GM21723 (cell line): ENCODE results near the gene NIT2.
A peak's percentile ranks its signal among the peaks of the same experiment; 100 is the strongest.

Source experiments
- ATAC-seq: cut with Tn5 transposase; IDR thresholded peaks from one replicate; pipeline ENCODE4 v1.9.1; 2021; ENCODE audit warnings: mild to moderate bottlenecking, moderate library complexity; ENCODE audit not compliant: unreplicated experiment

The NIT2 gene

DNA sequence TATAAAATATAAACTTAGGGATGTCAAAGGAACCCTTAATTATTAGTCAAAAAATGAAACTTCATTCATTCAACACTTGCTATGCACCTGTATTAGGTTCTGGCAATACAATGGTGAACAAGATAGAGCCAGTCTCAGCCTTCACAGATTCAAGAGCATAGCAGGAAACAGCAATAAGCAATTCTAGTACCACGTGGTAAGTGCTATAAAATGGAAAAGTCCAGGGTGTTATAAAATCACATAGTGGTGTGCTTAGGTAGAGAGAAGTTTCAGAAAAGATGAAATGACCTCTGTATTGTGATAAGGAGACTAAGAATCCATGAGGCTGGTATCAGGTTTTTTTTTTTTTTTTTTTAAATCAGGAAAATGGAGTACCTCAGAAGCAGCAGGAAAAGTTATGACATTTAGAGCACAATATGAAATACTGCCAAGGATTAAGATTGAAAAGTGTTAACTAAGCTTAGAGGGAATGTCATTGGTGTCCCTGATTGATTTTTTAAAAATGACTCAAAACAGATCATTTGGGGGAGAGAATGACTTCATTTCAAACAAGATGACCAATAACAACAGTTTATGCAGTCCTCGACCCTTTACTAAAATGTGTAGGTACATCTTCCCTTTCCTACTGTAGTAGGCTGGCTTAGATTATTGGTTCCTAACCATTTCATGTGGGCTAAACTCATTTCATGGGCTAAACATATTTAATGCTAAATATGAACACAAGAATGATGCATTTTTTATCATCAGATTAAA is 61.3 kb downstream of the NIT2 start:
- no peak for ATAC-seq

DNA sequence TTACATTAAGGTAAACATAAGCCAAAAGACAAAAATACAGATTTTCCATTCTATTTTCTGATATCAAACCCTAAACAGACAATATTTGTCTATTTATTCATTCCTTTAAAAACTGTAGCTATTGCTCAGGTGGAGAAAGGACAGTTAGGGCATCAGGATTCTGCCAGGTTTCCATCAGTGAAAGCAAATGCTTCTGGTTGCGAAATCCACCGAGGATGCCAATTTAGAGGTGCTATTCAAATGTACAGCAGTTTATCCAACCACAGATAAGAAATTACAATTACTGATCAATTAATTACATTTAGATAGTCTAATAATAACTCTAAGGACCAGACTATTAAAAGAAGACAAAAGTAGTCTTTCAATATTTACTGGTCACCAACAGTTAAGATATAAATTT is 62.4 kb downstream of the NIT2 start:
- ATAC-seq, result no peak

DNA sequence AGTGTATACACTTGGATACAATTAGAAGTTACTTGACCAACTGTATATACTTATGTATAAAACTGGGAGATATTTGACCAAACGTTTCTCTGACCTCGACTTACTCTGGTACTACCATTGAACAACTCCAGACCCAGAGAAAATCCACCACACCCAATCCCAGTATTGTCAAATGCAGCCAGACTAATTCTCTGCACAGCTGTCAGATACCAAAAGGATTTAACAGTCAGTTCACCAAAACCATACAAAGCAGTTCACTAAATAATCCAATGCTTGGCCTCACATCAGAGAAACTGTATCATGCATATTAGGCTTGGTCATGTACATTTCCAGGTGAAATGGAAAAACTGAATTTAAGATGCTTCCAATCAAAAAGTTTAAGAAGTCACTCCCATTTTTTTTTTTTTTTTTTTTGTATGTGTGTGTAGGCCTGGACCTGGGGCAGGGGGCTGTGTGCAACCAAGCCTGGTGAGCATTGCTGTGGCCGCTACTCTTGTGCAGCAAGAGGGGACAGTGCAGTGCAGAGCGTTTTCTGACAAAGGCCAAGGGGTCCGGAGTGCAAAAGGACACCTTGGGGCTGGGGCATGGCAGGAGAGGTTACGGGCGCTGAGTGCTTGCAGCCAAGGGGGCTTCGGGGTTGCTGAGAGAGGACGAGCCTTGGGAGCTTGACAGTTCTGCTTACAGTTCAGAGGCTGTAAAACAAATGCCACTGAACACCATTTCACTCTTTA is 64.9 kb downstream of the NIT2 start:
- ATAC-seq, result no peak

DNA sequence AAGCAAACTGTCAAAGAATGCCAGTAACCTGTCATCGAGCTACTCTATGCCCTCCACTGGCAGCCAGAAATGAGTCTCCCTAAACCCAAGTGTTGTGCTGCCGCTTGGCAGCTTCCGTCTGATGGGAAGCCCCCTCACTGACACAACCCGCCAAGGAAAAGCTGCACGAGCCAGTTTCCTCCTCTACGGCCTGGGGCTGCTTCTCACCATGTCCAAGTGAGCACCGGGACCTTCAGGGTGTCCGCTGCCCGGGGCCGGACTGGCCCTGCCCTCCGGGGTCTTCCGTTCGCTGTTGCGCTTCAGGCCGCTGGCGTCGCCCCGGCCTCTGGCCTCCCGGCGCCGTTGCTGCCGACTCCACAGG is 65.8 kb downstream of the NIT2 start:
- peak; percentile 10 for ATAC-seq

DNA sequence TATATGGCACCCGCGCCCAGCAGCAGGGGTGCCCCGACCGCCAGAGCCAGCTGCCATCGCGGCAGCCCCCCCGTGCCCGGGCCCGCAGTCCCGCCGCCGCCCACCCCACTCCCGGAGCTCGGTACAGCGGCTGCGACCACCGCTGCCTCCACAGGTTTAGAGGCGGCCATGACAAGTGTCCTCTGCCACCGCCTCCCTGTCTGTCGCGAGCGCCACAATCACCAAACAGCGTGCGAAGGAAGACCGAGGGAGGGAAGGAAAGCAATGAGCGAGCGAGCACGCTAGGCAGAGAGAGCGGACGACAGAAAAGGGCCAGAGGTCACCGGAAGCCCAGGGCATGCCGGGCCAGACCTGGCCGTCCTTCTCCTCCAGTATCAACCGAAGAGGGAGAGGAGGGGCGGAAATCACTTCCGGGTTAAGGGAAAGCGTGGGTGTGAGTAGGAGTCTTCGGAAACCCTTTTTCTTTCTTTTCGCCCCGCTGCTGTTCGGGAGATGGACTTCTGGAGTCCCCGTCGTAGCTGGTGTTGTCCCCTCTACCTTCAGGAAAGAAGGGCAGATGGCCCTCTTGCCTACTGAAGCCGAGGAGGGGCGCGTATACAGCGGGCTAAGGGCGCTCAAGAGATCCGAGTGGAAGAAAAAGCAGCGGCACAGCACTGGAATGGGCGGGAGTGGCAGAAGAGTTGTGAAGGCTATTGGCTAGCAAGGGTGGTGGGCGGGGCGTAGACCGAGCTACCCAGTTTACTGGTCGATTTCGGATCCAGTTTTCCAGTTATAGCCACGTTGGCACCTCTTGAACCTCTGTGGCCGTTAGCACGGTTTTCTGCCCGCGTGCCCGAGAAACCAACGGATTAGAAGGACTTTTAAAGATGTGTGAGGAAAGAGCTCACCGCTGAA is 66.5 kb downstream of the NIT2 start, which contains the start of the genes LNP1 and TOMM70:
Gene LNP1 (plus strand): TSS at position 760 of the 894 bp plus-strand sequence. CDS start 28,191 bp downstream, outside the sequence.
Gene TOMM70 (minus strand): TSS at position 310 of the 894 bp plus-strand sequence. CDS start 140 bp downstream, at position 170.
- peak; percentile 91 for ATAC-seq

DNA sequence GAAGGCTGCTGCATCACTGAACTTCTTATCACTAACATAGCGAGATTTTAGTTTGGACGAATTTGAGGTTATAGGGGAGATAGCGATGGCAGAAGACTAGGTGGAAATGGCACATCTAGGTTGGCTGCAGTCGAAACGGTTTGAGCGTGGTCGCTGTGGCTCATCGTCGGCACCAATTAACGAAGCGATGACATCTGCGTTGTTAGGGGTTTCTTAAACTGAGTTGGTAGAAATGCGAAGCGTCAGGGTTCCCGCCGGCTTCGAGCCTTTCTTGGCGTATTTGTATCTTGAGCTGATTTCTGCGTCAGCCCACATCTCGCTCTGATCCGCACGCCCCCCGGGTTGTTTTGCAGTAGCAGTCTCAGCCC is 67.1 kb downstream of the NIT2 start:
- ATAC-seq, result peak; percentile 23

DNA sequence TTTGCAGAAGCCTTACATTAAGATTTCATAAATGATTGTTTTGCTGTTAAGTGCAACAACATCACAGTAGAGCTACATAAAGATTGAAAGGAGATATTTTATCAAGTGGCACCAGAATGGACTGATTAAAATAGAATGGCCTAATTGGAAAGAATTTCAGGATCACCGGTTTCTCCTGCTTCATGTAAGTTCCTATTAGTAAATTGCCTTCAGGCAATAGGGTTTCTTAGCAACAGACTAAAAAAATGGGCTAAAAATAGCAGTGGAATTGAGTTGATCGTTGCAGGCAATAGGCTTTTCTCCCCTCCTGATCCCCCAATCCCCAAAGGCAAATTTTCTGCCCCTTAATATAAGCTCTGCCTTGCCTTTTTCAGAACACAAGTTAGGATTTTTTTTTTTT is 67.7 kb downstream of the NIT2 start:
- no peak for ATAC-seq

DNA sequence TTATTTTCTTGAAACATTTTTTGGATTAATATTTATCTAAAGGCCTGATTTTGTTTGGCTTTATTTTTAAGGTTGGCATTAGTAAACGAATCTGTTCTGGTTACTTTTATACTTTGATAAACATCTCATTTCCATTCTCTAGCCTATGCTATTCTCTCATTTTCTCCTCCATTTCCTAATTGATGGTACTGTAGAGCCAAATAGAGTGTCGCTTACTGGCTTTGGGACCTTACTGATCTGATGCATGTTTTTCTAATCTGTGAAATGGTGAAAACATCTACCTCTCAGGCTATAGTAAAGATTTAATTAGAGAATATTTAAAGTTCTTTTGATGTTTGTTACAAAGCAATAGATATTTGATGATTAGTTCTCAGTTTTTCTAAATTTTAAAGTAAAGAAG is 68.3 kb downstream of the NIT2 start:
- ATAC-seq, result no peak

DNA sequence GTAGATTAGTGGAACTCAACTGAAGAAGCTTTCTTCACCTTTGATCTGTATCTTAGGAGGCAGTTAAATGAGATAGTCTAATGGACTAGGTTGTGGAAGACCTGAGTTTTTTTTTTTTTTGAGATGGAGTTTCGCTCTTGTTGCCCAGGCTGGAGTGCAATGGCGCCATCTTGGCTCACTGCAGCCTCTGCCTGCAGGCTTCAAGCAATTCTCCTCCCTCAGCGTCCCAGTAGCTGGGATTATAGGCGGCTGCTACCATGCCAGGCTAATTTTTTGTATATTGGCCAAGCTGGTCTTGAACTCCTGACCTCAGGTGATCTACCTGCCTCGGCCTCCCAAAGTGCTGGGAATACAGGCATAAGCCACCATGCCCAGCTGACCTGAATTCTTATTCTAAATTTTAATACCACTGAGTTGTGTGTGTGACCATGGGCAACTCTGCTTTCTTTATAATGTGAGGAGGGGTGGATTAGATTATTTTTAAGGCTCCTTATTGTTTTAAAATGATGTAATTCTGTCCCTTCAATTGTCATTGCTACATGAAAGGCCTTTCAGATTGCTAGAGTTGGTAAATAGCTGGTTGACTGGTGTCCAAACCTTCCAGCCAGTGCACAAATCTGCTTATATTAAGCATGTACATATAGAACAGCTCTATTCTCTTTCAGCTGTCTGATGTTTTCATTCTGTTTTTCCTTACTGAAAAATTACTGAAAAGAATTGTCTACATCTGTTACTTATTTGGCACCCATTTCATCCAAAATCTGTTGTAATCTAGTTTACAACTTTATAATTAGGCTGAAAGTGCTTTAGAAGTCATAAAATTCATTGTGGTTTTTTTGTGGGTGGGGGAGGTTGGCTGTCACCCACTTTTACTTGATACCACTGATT is 69.0 kb downstream of the NIT2 start:
- no peak for ATAC-seq

DNA sequence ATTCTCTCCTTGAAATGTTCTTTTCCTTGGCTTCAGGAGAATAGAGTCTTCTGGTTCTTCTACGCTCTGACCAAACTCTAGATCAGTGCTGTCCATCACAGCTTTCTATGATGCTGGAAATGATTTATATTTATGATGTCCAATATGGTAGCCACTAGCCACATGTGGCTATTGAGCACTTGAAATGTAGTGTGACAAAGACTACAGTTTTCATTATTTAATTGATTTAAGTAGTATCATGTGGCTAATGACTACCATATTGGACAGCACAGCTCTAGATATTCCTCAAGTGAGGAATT is 69.6 kb downstream of the NIT2 start:
- no peak for ATAC-seq

DNA sequence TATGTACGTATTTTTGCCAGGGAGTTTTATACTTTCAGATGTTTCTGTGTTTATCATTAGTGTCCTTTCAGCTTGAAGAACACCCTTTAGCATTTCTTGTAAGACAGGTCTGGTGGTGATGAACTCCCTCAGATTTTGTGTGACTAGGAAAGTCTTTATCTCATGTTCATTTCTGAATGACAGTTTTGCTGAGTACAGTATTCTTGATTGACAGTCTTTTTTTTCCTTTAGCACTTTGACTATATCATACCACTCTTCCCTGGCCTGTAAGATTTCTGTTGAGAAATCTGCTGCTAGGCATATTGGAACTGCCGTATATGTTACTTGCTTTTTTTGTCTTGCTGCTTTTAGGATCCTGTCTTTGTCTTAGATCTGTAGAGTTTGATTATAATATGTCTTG is 72.6 kb downstream of the NIT2 start:
- no peak for ATAC-seq

DNA sequence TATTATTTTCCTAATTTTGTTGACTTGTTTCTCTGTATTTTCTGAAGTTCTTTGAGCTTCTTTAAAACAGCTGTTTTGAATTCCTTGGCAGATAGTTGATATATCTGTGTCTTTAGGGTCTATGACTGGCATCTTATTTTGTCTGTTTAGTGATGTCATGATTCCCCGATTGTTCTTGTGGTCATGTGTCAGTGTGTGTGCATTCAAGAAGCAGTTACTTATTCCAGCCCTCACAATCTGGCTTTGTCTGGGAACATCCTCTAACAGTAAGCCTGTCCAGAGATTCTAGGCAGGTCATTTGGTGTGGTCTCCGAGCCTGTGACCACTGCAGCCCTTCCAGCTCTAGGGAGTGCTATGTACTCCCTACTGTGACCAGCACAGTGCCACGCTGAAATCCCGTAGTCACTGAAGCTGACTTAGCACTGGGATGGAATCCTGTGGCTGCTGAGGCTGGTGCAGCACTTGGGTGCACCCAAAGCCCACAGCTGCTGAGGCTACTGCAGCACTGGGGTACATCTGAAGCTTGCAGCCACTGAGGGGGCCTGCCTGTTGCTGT is 73.5 kb downstream of the NIT2 start:
- no peak for ATAC-seq
